Measurements from ENCODE around the gene C11orf87.

GRCh38 chr11:109424901-109425300, 2.9 kb downstream of the C11orf87 start:
- TF ChIP-seq KLF9 (CRISPR knock-in tag; IDR thresholded peaks at IDR 0.05; ENCODE audit: low read depth) (no peak), IRF1 (CRISPR knock-in tag; IDR thresholded peaks at IDR 0.05; ENCODE audit: low read depth) (no peak), KLF13 (CRISPR knock-in tag; IDR thresholded peaks at IDR 0.05) (no peak), CHD4 (IDR thresholded peaks at IDR 0.05; ENCODE audit: borderline replicate concordance, low read length) (no peak), FOXK1 (CRISPR knock-in tag; IDR thresholded peaks at IDR 0.05; ENCODE audit: borderline replicate concordance, low read depth) (no peak), ZNF282 (IDR thresholded peaks at IDR 0.05; ENCODE audit: partially characterized antibody) (no peak), TGIF2 (CRISPR knock-in tag; IDR thresholded peaks at IDR 0.05) (no peak), ZNF263 (CRISPR knock-in tag; IDR thresholded peaks at IDR 0.05) (no peak), ZNF280B (CRISPR knock-in tag; IDR thresholded peaks at IDR 0.05; ENCODE audit: borderline replicate concordance) (no peak), ZBTB8A (CRISPR knock-in tag; IDR thresholded peaks at IDR 0.05; ENCODE audit: borderline replicate concordance, low read depth) (no peak), CTCF (CRISPR knock-in tag; IDR thresholded peaks at IDR 0.05) (no peak)
